GM12878 (cell line): Measurements from ENCODE around the gene CPLANE2. TPM values are rescaled to one million over a fixed set of nuclear protein-coding genes. Genes with fewer than 3 reads are reported as not detected.
"Not testable (repeated sequence)": the region's sequence is repeated elsewhere in the genome, so short reads cannot be mapped to it uniquely, and the experiment has no call there.

Source experiments
- ATAC-seq: fragments of 200-7000 bp; cut with Tn5 transposase; 3 replicates; pipeline ENCODE4 v1.9.1; 2020; ENCODE audit warnings: mild to moderate bottlenecking, moderate library complexity
- BruUV-seq: library from RNA; stranded (reverse); fragments of 400-500 nt; replicated peaks from 2 replicates; lab custom pipeline; 2021; lab: Mats Ljungman, UMichigan
- CTCF ChIA-PET: fragments of 300-600 bp; sonication (Branson Sonifier 250); formaldehyde crosslinking; extraction: SDS; loops from one replicate; lab custom pipeline; 2021; ENCODE audit warnings: inconsistent platforms; lab: Yijun Ruan, JAX
- POLR2A ChIA-PET: fragments of 350-600 bp; formaldehyde crosslinking; extraction: SDS; loops from one replicate; lab custom pipeline; 2021; ENCODE audit warnings: inconsistent platforms; lab: Charles Lee
- RAD21 ChIA-PET: fragments of 300-600 bp; sonication (Branson Sonifier 250); formaldehyde crosslinking; loops from one replicate; lab custom pipeline; 2023; ENCODE audit warnings: antibody characterized with exemption; ENCODE audit not compliant: unreplicated experiment; lab: Charles Lee
- SMC1A ChIA-PET: fragments of 300-600 bp; sonication (Branson Sonifier 250); formaldehyde crosslinking; loops from one replicate; lab custom pipeline; 2023; ENCODE audit not compliant: unreplicated experiment, uncharacterized antibody; lab: Charles Lee
- DNase-seq: peaks from one replicate; pipeline ENCODE4 v3.0.0-alpha.2; 2011; ENCODE audit warnings: low read depth, low spot score
- FAIRE-seq: peaks from 3 replicates; lab custom pipeline; 2011; peaks lifted over from hg19 to GRCh38; lab: Jason Lieb, UNC
- H2AFZ ChIP-seq: 2 replicates; pipeline ENCODE4 v1.6.0; 2011; ENCODE audit warnings: low read depth, low read length, control low read depth; ENCODE audit not compliant: control insufficient read depth
- H3K27ac ChIP-seq: 2 replicates; pipeline ENCODE4 v1.5.1; 2011; ENCODE audit warnings: control low read depth; ENCODE audit not compliant: control insufficient read depth, insufficient read depth
- H3K27me3 ChIP-seq, 2 experiments: replicated peaks in 1 of 2; 2 replicates each; pipeline versions ENCODE4 v1.6.0 to v1.6.1; 2011; ENCODE audit warnings: low read length in 1 of 2; ENCODE audit not compliant: control insufficient read depth in 2 of 2, insufficient read depth in 2 of 2
- H3K36me3 ChIP-seq, 2 experiments: 2 replicates each; pipeline ENCODE4 v1.5.1; 2011; ENCODE audit warnings: low read length in 1 of 2; ENCODE audit not compliant: control insufficient read depth in 2 of 2, insufficient read depth in 2 of 2
- H3K4me1 ChIP-seq: 2 replicates; pipeline ENCODE4 v1.6.1; 2011; ENCODE audit warnings: mild to moderate bottlenecking, low read length, moderate library complexity, mixed read lengths; ENCODE audit not compliant: control insufficient read depth, insufficient read depth
- H3K4me2 ChIP-seq: 2 replicates; pipeline ENCODE4 v1.6.0; 2011; ENCODE audit warnings: control low read depth; ENCODE audit not compliant: control insufficient read depth, insufficient read depth
- H3K4me3 ChIP-seq: fragments of 200-600 bp; sonication (generic); 2 replicates; pipeline ENCODE4 v1.5.1; 2016
- H3K79me2 ChIP-seq: 2 replicates; pipeline ENCODE4 v1.6.0; 2011; ENCODE audit warnings: low read length; ENCODE audit not compliant: control insufficient read depth, insufficient read depth
- H3K9ac ChIP-seq: 2 replicates; pipeline ENCODE4 v1.8.0; 2011; ENCODE audit warnings: low read length, control low read depth, mixed read lengths; ENCODE audit not compliant: control insufficient read depth, insufficient read depth
- H3K9me3 ChIP-seq: replicated peaks from 3 replicates; pipeline ENCODE4 v1.5.1; 2011; ENCODE audit warnings: mild to moderate bottlenecking, low read length; ENCODE audit not compliant: control insufficient read depth, insufficient read depth
- H4K20me1 ChIP-seq: 2 replicates; pipeline ENCODE4 v1.6.0; 2011; ENCODE audit not compliant: control insufficient read depth, insufficient read depth
- BHLHE40 ChIP-seq, 2 experiments: fragments of 450-650 bp in 1 of 2; IDR thresholded peaks; 2 replicates each; pipeline ENCODE4 v1.6.1; 2011 to 2017; ENCODE audit warnings: low read depth in 2 of 2, borderline replicate concordance in 1 of 2, improper control_type of control experiment in 1 of 2, low read length in 1 of 2, mild to moderate bottlenecking in 1 of 2
- ETV6 ChIP-seq, 2 experiments: fragments of 450-650 bp in 1 of 2; IDR thresholded peaks in 1 of 2; conservative IDR thresholded peaks in 1 of 2; 2 replicates each; pipeline ENCODE4 v1.6.1; 2014; ENCODE audit warnings: antibody characterized with exemption in 1 of 2, borderline replicate concordance in 1 of 2, low read depth in 1 of 2, mild to moderate bottlenecking in 1 of 2, moderate library complexity in 1 of 2
- EZH2 ChIP-seq: IDR thresholded peaks from 2 replicates; pipeline ENCODE4 v1.6.1; 2012; ENCODE audit warnings: low read depth, mild to moderate bottlenecking, control low read depth, inconsistent platforms, low read length, borderline replicate concordance; ENCODE audit not compliant: control insufficient read depth
- GATAD2B ChIP-seq: fragments of 450-650 bp; conservative IDR thresholded peaks from 2 replicates; pipeline ENCODE4 v1.6.1; 2017; ENCODE audit warnings: low read depth, mild to moderate bottlenecking, moderate library complexity
- IRF3 ChIP-seq: fragments of 450-650 bp; IDR thresholded peaks from 2 replicates; pipeline ENCODE4 v1.6.1; 2014; ENCODE audit warnings: mild to moderate bottlenecking
- KLF5 ChIP-seq: fragments of 450-650 bp; IDR thresholded peaks from 2 replicates; pipeline ENCODE4 v1.6.1; 2014; ENCODE audit warnings: mild to moderate bottlenecking; ENCODE audit not compliant: partially characterized antibody
- NR2F1 ChIP-seq: fragments of 450-650 bp; conservative IDR thresholded peaks from 2 replicates; pipeline ENCODE4 v1.6.1; 2017; ENCODE audit warnings: mild to moderate bottlenecking
- PBX3 ChIP-seq: IDR thresholded peaks from 2 replicates; pipeline ENCODE4 v1.6.1; 2011; ENCODE audit warnings: mild to moderate bottlenecking, low read depth, low read length, moderate library complexity; ENCODE audit not compliant: insufficient replicate concordance
- POLR2A ChIP-seq: IDR thresholded peaks from 2 replicates; pipeline ENCODE4 v1.6.1; 2011; ENCODE audit warnings: low read depth, mild to moderate bottlenecking, low read length
- POLR2AphosphoS2 ChIP-seq: IDR thresholded peaks from 2 replicates; pipeline ENCODE4 v1.6.1; 2011; ENCODE audit warnings: low read depth, mild to moderate bottlenecking, low read length, improper control_type of control experiment, moderate library complexity
- SMAD5 ChIP-seq: IDR thresholded peaks from 2 replicates; pipeline ENCODE4 v1.6.1; 2016; ENCODE audit warnings: antibody characterized with exemption, low read depth
- TCF7 ChIP-seq: IDR thresholded peaks from 2 replicates; pipeline ENCODE4 v1.6.1; 2014; ENCODE audit warnings: antibody characterized with exemption, borderline replicate concordance
- ZBED1 ChIP-seq: IDR thresholded peaks from 2 replicates; pipeline ENCODE4 v1.6.1; 2016; ENCODE audit warnings: borderline replicate concordance
- ZNF217 ChIP-seq: fragments of 450-650 bp; IDR thresholded peaks from 2 replicates; pipeline ENCODE4 v1.6.1; 2017; ENCODE audit warnings: antibody characterized with exemption, mild to moderate bottlenecking
- WGBS: methylation state at CpG from one replicate; pipeline ENCODE4 v1.1.6; 2016; ENCODE audit warnings: low lambda C conversion rate; ENCODE audit not compliant: insufficient replicate concordance, insufficient coverage; ENCODE audit errors: missing lambda C conversion rate; 5-methylcytosine and 5-hydroxymethylcytosine counted together
- in situ Hi-C: fragments of 300-500 bp; cut with MboI; formaldehyde crosslinking; loops from 9 replicates; pipeline ENCODE4 v1.14.3; 2018; ENCODE audit warnings: mixed read lengths
- intact Hi-C: fragments of 100-400 bp; cut with micrococcal nuclease; formaldehyde crosslinking; loops from one replicate; pipeline ENCODE4 v1.14.2; 2022; ENCODE audit not compliant: unreplicated experiment
- polyA plus RNA-seq, 11 experiments: library from polyadenylated mRNA; depleted of rRNA in 4 of 11; unstranded in 6 of 11; stranded (reverse) in 5 of 11; fragments of >200 nt; fragmentation: Nextera tagmentation in 4 of 11; fragmentation: Illumina TruSeq in 1 of 11; extraction: Ambion mirVana in 4 of 11; extraction: Trizol in 1 of 11; gene quantifications; 1 replicate in 1 of 11; 2 replicates in 10 of 11; pipeline versions ENCODE4 v1.2.1 to v1.2.3, GENCODE V29; 2011 to 2016; ENCODE audit warnings: inconsistent platforms in 2 of 11, missing spikeins in 2 of 11, low read depth in 1 of 11
- total RNA-seq, 4 experiments: library from RNA; depleted of rRNA in 3 of 4; stranded (reverse); fragments of >200 nt in 3 of 4; fragmentation: Illumina TruSeq in 1 of 4; extraction: Trizol in 1 of 4; gene quantifications; 2 replicates each; pipeline versions ENCODE4 v1.2.1 to v1.2.3, GENCODE V29; 2013 to 2021

Gene CPLANE2
- total and polyA plus RNA-seq, 10 of the 15 experiments (the other 5 are each of a cell fraction or from before 2014, with no cell fraction given), result 0.09 to 4.5 (median 2.3) TPM; not detected in 1

- TF ChIP-seq BHLHE40 (IDR thresholded peaks at IDR 0.05; ENCODE audit: borderline replicate concordance in 1 of 2, low read depth in 2 of 2, low read length in 1 of 2), result no peak
- TF ChIP-seq, all 136 proteins: peak for 0
These were observed 21.0 kb upstream of the CPLANE2 start (continued) for GRCh38 chr1:16257968-16258367.

- H3K9me3 ChIP-seq, H3K79me2 ChIP-seq, H3K27me3 ChIP-seq, H3K4me3 ChIP-seq, FAIRE-seq, SMC1A ChIA-PET, H3K4me2 ChIP-seq, BruUV-seq, intact Hi-C loops, H3K4me1 ChIP-seq, DNase-seq, H3K27ac ChIP-seq, POLR2A ChIA-PET, in situ Hi-C loops, ATAC-seq, H3K9ac ChIP-seq, H4K20me1 ChIP-seq, H2AFZ ChIP-seq: not testable (repeated sequence)
- ChIA-PET RAD21 (interaction anchor here (0.6 kb wide), 1 partner anchor 24 kb away, joined by 3 read pairs; no protein-coding TSS in a partner anchor), CTCF (interaction anchor here (0.9 kb wide), 1 partner anchor 20 kb away, joined by 4 read pairs; no protein-coding TSS in a partner anchor)
- WGBS, result 94% methylated on average over 3 of the region's 3 CpGs
- peaks cover 4 to 17% of the 10 kb centered on the region in 2 experiments; a peak in 3 of 4 replicates for H3K36me3 ChIP-seq
These were observed 20.6 kb upstream of the CPLANE2 start for GRCh38 chr1:16257556-16257955.

GRCh38 chr1:16256478-16256877 is 19.5 kb upstream of the CPLANE2 start:
- Histone ChIP-seq H3K4me3 (no peak overlapping the region), H3K36me3 (peaks cover 4 to 17% of the 10 kb centered on the region in 2 experiments; a peak in 3 of 4 replicates), H4K20me1 (no peaks in the 10 kb centered on the region), H3K9ac (no peak overlapping the region), H3K27me3 (no peaks in the 10 kb centered on the region), H3K4me2 (no peak overlapping the region), H2AFZ (no peak overlapping the region), H3K79me2 (no peaks in the 10 kb centered on the region), H3K4me1 (peaks cover 2% of the 10 kb centered on the region; the same call in 1 of the 2 replicates), H3K9me3 (no peaks in the 10 kb centered on the region), H3K27ac (no peak overlapping the region)
- 83% methylated on average over 4 of the region's 4 CpGs for WGBS
- no peak for DNase-seq
- intact Hi-C loops, result no loop called here
- BruUV-seq, result no TSS peak
- RAD21 ChIA-PET, result no interaction called here
- in situ Hi-C loops, result no loop called here
- CTCF ChIA-PET, result interaction anchor here (1.0 kb wide), 1 partner anchor 12 kb away, joined by 3 read pairs; no protein-coding TSS in a partner anchor
- ATAC-seq, result no peak
- no peak for FAIRE-seq
- POLR2A ChIA-PET, result no interaction called here
- SMC1A ChIA-PET, result interaction anchor here (0.5 kb wide), 1 partner anchor 632 kb away, joined by 3 read pairs; no protein-coding TSS in a partner anchor
- no peak for TF ChIP-seq EZH2
- no peak for TF ChIP-seq TCF7
- no peak for TF ChIP-seq PBX3
- no peak for TF ChIP-seq ZNF217
- no peak for TF ChIP-seq SMAD5
- TF ChIP-seq IRF3, result no peak
- TF ChIP-seq KLF5, result no peak
- TF ChIP-seq ZBED1, result no peak
- TF ChIP-seq GATAD2B, result no peak
- TF ChIP-seq POLR2AphosphoS2, result no peak
- no peak for TF ChIP-seq POLR2A
- no peak for TF ChIP-seq ETV6 (conservative IDR thresholded peaks at IDR 0.05 in 1 of 2, IDR thresholded peaks at IDR 0.05 in 1 of 2; ENCODE audit: borderline replicate concordance in 1 of 2, low read depth in 1 of 2)
- no peak for TF ChIP-seq NR2F1
